Endodermal cell (in vitro differentiated cells): Measurements from ENCODE around the gene SH3BP5L. TPM values are rescaled to one million over a fixed set of nuclear protein-coding genes. Genes with fewer than 3 reads are reported as not detected.

Experiments
- DNase-seq: peaks from one replicate; pipeline ENCODE4 v3.0.0-alpha.2; 2017
- H3K27ac ChIP-seq: 2 replicates; pipeline ENCODE4 v1.5.1; 2013; ENCODE audit warnings: mild to moderate bottlenecking, low read depth, low read length, moderate library complexity
- H3K27me3 ChIP-seq: 2 replicates; pipeline ENCODE4 v1.6.1; 2013; ENCODE audit warnings: mild to moderate bottlenecking, low read length, moderate library complexity; ENCODE audit not compliant: insufficient read depth, control insufficient read depth, poor library complexity, severe bottlenecking
- H3K36me3 ChIP-seq: 2 replicates; pipeline ENCODE4 v1.7.0; 2013; ENCODE audit warnings: mild to moderate bottlenecking, low read length, moderate library complexity; ENCODE audit not compliant: control insufficient read depth, insufficient read depth
- H3K4me1 ChIP-seq: one replicate; pipeline ENCODE4 v1.7.0; 2013; ENCODE audit warnings: low read length; ENCODE audit not compliant: control insufficient read depth, insufficient read depth
- H3K4me3 ChIP-seq: 2 replicates; pipeline ENCODE4 v1.5.1; 2013; ENCODE audit warnings: mild to moderate bottlenecking, low read length, moderate library complexity
- H3K9ac ChIP-seq: 2 replicates; pipeline ENCODE4 v1.6.1; 2013; ENCODE audit warnings: mild to moderate bottlenecking, low read length, moderate library complexity; ENCODE audit not compliant: poor library complexity, severe bottlenecking; ENCODE audit errors: extremely low read depth
- H3K9me3 ChIP-seq: 2 replicates; pipeline ENCODE4 v1.6.1; 2013; ENCODE audit warnings: mild to moderate bottlenecking, low read length, moderate library complexity; ENCODE audit not compliant: control insufficient read depth
- H3K27ac Mint-ChIP-seq: 2 replicates; pipeline ENCODE4 v1.8.0; 2020; ENCODE audit warnings: mixed read lengths
- H3K27me3 Mint-ChIP-seq: 2 replicates; pipeline ENCODE4 v1.8.0; 2021; ENCODE audit warnings: mild to moderate bottlenecking, mixed read lengths; ENCODE audit not compliant: insufficient read depth
- H3K36me3 Mint-ChIP-seq: 2 replicates; pipeline ENCODE4 v1.8.0; 2020; ENCODE audit warnings: low read depth, mixed read lengths
- H3K4me1 Mint-ChIP-seq: 2 replicates; pipeline ENCODE4 v1.8.0; 2020; ENCODE audit warnings: mixed read lengths
- H3K4me3 Mint-ChIP-seq: 2 replicates; pipeline ENCODE4 v1.8.0; 2020; ENCODE audit warnings: mild to moderate bottlenecking, moderate library complexity, mixed read lengths
- H3K9me3 Mint-ChIP-seq: 2 replicates; pipeline ENCODE4 v1.8.0; 2020; ENCODE audit warnings: mild to moderate bottlenecking, mixed read lengths
- CTCF ChIP-seq: fragments of 200-600 bp; sonication (generic); conservative IDR thresholded peaks from 2 replicates; pipeline ENCODE4 v1.5.0; 2021; ENCODE audit warnings: antibody characterized with exemption, mild to moderate bottlenecking
- WGBS, 2 experiments: methylation state at CpG; one replicate each; pipeline versions ENCODE4 v1.1.5 to v1.1.7; 2013; ENCODE audit warnings: missing lambda C conversion rate in 2 of 2, mixed read lengths in 1 of 2; ENCODE audit not compliant: insufficient coverage in 1 of 2, insufficient read length in 1 of 2; 5-methylcytosine and 5-hydroxymethylcytosine counted together
- total RNA-seq, 2 donors: library from RNA; stranded (reverse); fragmentation: NEBNext Ultra II Directional in 1 of 2; extraction: Animal tissue kit (Norgen Biotek cat#: 25700) in 1 of 2; gene quantifications; 2 replicates in 1 of 2; 3 replicates in 1 of 2; pipeline ENCODE4 v1.2.1, GENCODE V29; 2021

The SH3BP5L gene
- total RNA-seq, 2 donors from 2014 or later = 27.2 to 30.2 TPM

- WGBS, 2 experiments = 1 to 2% methylated on average over 21 to 31 of the region's 31 CpGs
- Histone ChIP-seq H3K4me1 (no peaks in the 10 kb centered on the region), H3K27me3 (no peaks in the 10 kb centered on the region), H3K9me3 (no peaks in the 10 kb centered on the region), H3K4me3 (peak overlapping the region; percentile 99), H3K36me3 (no peaks in the 10 kb centered on the region), H3K27ac (peak overlapping the region; percentile 93), H3K9ac (peak overlapping the region; percentile 95)
- peak overlapping the region; percentile 94 for H3K4me3 Mint-ChIP-seq
- peak overlapping the region; percentile 99 for H3K27ac Mint-ChIP-seq
- peaks cover 2% of the 10 kb centered on the region for H3K4me1 Mint-ChIP-seq
- peak; percentile 93 for DNase-seq
- no peak for TF ChIP-seq CTCF
- no peaks in the 10 kb centered on the region for H3K9me3 Mint-ChIP-seq
- no peaks in the 10 kb centered on the region for H3K27me3 Mint-ChIP-seq
- no peaks in the 10 kb centered on the region for H3K36me3 Mint-ChIP-seq
Measured at GRCh38 chr1:248872752-248873408, 47.2 kb upstream of the SH3BP5L start.

GRCh38 chr1:248871837-248872401 is 46.2 kb upstream of the SH3BP5L start:
- Mint-ChIP-seq H3K9me3 (no peaks in the 10 kb centered on the region), H3K27ac (peak overlapping the region; percentile 79), H3K36me3 (no peaks in the 10 kb centered on the region), H3K4me3 (peak overlapping the region; percentile 94), H3K27me3 (no peaks in the 10 kb centered on the region), H3K4me1 (peaks cover 2% of the 10 kb centered on the region)
- WGBS, 2 experiments = 93 to 100% methylated on average over 1 to 3 of the region's 3 CpGs
- Histone ChIP-seq H3K9me3 (no peaks in the 10 kb centered on the region), H3K4me3 (no peak overlapping the region), H3K27me3 (no peaks in the 10 kb centered on the region), H3K4me1 (no peaks in the 10 kb centered on the region), H3K36me3 (no peaks in the 10 kb centered on the region), H3K27ac (no peak overlapping the region), H3K9ac (peak overlapping the region; percentile 13)
- TF ChIP-seq CTCF = no peak
- DNase-seq = peak; percentile 53

- no peak overlapping the region for H3K9ac ChIP-seq
- peak; percentile 90 for DNase-seq
- no peak overlapping the region for H3K27ac ChIP-seq
- peak overlapping the region; percentile 17 for H3K27ac Mint-ChIP-seq
- H3K9me3 ChIP-seq = no peaks in the 10 kb centered on the region
- H3K36me3 Mint-ChIP-seq = no peaks in the 10 kb centered on the region
- no peak for TF ChIP-seq CTCF
- H3K9me3 Mint-ChIP-seq = no peaks in the 10 kb centered on the region
- peaks cover 4% of the 10 kb centered on the region for H3K4me1 ChIP-seq
- peaks cover 17% of the 10 kb centered on the region for H3K4me1 Mint-ChIP-seq
- H3K4me3 ChIP-seq = peak overlapping the region; percentile 80
- H3K27me3 ChIP-seq = peaks cover 50% of the 10 kb centered on the region
- peaks cover 54% of the 10 kb centered on the region for H3K27me3 Mint-ChIP-seq
- WGBS, 2 experiments = 13 to 21% methylated on average over 15 to 46 of the region's 46 CpGs
- no peaks in the 10 kb centered on the region for H3K36me3 ChIP-seq
- peak overlapping the region; percentile 67 for H3K4me3 Mint-ChIP-seq
Measured at GRCh38 chr1:248862998-248863881, 37.5 kb upstream of the SH3BP5L start.
